Activated naive CD8-positive, alpha-beta T cell (primary cell): Measurements from ENCODE around the gene KIAA1671.

Source experiments
- H3K27ac Mint-ChIP-seq: one replicate; pipeline ENCODE4 v1.8.0; 2021; ENCODE audit warnings: mixed read lengths
- H3K27me3 Mint-ChIP-seq: one replicate; pipeline ENCODE4 v1.8.0; 2021; ENCODE audit warnings: mixed read lengths
- H3K36me3 Mint-ChIP-seq: one replicate; pipeline ENCODE4 v1.8.0; 2021; ENCODE audit warnings: mixed read lengths
- H3K4me1 Mint-ChIP-seq: one replicate; pipeline ENCODE4 v1.8.0; 2021; ENCODE audit warnings: low read depth, mixed read lengths
- H3K4me3 Mint-ChIP-seq: one replicate; pipeline ENCODE4 v1.8.0; 2021; ENCODE audit warnings: mild to moderate bottlenecking, mixed read lengths
- H3K9me3 Mint-ChIP-seq: one replicate; pipeline ENCODE4 v1.8.0; 2021; ENCODE audit warnings: low read depth, mixed read lengths

The KIAA1671 gene

GRCh38 chr22:25083056-25083806 is 130.7 kb downstream of the KIAA1671 start:
- Mint-ChIP-seq H3K4me1 (peaks cover 31% of the 10 kb centered on the region), H3K4me3 (no peak overlapping the region), H3K36me3 (no peaks in the 10 kb centered on the region), H3K27ac (no peak overlapping the region), H3K9me3 (no peaks in the 10 kb centered on the region), H3K27me3 (no peaks in the 10 kb centered on the region)

DNA sequence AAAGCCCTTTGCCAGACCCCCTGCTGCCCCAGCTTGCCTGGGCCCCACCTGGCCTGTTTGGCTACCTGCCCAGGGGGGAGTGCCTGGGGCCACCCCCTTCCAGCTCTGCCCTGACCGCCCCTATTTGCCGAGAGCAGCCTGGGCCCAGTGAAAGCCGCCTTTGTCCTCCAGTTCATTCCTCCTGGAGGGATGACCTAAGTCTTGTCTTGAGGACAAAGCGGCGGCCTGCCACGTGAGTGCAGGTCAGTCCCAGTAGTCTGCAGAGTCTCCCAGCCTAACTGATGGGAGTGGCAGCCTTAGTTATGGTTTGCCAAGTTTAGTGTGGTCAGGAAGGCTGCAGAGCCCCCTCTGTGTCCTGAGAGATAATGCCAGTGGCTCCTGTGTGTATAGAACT is 131.3 kb downstream of the KIAA1671 start:
- Mint-ChIP-seq H3K4me1 (peaks cover 28% of the 10 kb centered on the region), H3K36me3 (no peaks in the 10 kb centered on the region), H3K9me3 (no peaks in the 10 kb centered on the region), H3K27ac (no peak overlapping the region), H3K4me3 (no peak overlapping the region), H3K27me3 (no peaks in the 10 kb centered on the region)

DNA sequence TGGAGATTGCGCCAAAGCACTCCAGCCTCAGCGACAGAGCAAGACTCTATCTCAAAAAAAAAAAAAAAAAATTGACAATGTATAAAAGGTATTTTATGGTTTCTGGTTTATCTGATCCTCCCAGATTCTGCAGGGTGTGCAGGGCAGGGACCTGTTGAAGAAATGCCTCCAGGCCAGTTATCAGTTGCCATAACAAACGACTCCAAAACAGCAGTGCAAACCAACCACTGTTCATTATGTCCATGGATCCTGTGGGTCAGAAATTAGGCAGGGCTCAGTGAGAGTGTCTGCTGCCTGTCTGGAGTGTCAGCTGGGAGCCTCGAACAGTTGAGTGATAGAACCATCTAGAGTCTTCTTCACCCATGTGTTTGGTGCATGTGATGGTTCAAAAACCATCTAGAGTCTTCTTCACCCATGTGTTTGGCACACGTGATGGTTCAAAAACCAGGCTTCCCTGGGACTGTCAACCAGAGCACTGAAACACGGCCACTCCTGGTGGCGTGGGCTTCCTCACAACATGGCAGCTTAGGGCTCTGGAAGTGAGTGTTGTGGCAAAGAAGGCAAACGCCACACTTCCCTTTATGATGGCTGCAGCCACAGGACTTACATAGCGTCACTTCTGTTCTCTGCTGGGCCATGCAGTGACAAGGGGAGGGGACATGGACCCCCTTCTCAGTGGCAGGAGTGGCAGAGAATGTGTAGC is 132.0 kb downstream of the KIAA1671 start:
- H3K36me3 Mint-ChIP-seq = no peaks in the 10 kb centered on the region
- peaks cover 25% of the 10 kb centered on the region for H3K4me1 Mint-ChIP-seq
- no peak overlapping the region for H3K27ac Mint-ChIP-seq
- H3K27me3 Mint-ChIP-seq = no peaks in the 10 kb centered on the region
- H3K9me3 Mint-ChIP-seq = no peaks in the 10 kb centered on the region
- H3K4me3 Mint-ChIP-seq = no peak overlapping the region

DNA sequence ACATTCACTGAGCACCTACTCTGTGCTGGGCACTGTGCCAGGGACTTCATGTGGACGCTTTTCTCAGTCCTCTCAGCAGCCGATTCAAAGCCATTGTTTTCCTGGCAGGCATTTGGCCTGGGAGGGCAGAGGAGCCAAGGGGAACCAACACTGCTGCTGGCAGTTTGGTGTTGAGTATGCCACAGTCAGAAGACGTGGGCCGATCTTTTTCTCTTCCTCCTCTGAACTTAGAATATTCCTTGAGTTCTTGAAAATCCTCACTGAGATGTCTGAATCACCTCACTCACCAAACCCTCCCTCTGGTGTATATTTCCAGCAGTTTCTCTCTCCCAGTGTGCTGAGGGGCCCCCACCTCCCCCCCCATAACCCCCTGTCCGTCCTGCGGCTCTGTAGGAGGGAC is 132.6 kb downstream of the KIAA1671 start:
- Mint-ChIP-seq H3K27me3 (no peaks in the 10 kb centered on the region), H3K27ac (no peak overlapping the region)

GRCh38 chr22:25085930-25086901 is 133.7 kb downstream of the KIAA1671 start:
- Mint-ChIP-seq H3K4me3 (no peak overlapping the region), H3K27ac (peak overlapping the region; percentile 59), H3K4me1 (peaks cover 22% of the 10 kb centered on the region), H3K9me3 (no peaks in the 10 kb centered on the region), H3K27me3 (no peaks in the 10 kb centered on the region), H3K36me3 (no peaks in the 10 kb centered on the region)

More for the DNA sequence above, 132.6 kb downstream of the KIAA1671 start:
- peaks cover 22% of the 10 kb centered on the region for H3K4me1 Mint-ChIP-seq
- no peaks in the 10 kb centered on the region for H3K9me3 Mint-ChIP-seq
- no peak overlapping the region for H3K4me3 Mint-ChIP-seq
- H3K36me3 Mint-ChIP-seq = no peaks in the 10 kb centered on the region

GRCh38 chr22:25086902-25087282 is 134.4 kb downstream of the KIAA1671 start:
- Mint-ChIP-seq H3K9me3 (no peaks in the 10 kb centered on the region), H3K27ac (no peak overlapping the region), H3K4me3 (no peak overlapping the region), H3K36me3 (no peaks in the 10 kb centered on the region), H3K27me3 (no peaks in the 10 kb centered on the region), H3K4me1 (peaks cover 18% of the 10 kb centered on the region)

DNA sequence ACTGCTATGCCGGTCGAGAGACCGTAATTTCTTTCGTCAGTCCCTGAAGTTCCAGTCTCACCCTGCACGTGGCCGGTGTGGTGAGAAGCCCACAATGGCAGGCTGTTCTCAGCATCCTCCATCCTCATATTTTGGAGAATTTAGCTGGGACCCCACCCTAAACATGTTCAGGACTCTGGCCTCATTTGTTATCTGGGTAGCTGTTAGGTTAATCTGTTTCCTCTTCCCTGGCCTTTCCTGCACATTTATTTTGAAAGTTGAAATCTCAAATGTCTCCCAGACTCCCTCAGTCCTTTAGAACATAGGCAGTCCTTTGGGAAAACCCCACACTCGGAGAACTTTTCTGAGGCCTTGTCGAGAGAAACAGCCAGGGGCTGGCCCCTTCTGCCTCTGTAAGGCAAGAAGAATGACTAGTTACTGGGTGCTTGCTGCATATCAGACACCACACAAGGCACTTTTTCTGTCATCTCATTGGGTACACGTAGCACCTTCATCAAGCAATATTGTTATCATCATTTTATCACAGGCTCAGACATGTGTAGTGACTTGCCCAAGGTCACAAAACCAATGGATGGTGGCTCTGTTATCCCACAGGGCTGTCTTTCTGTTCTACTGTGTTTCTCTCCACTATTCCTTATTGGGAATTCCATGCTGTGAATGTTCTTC is 137.8 kb downstream of the KIAA1671 start:
- Mint-ChIP-seq H3K36me3 (no peaks in the 10 kb centered on the region), H3K27ac (no peak overlapping the region), H3K4me3 (no peak overlapping the region), H3K27me3 (no peaks in the 10 kb centered on the region), H3K4me1 (peaks cover 12% of the 10 kb centered on the region), H3K9me3 (no peaks in the 10 kb centered on the region)

GRCh38 chr22:25091458-25091857 is 138.9 kb downstream of the KIAA1671 start:
- no peak overlapping the region for H3K27ac Mint-ChIP-seq
- H3K27me3 Mint-ChIP-seq = no peaks in the 10 kb centered on the region
- peaks cover 2% of the 10 kb centered on the region for H3K4me1 Mint-ChIP-seq
- no peaks in the 10 kb centered on the region for H3K36me3 Mint-ChIP-seq
- no peak overlapping the region for H3K4me3 Mint-ChIP-seq
- no peaks in the 10 kb centered on the region for H3K9me3 Mint-ChIP-seq

DNA sequence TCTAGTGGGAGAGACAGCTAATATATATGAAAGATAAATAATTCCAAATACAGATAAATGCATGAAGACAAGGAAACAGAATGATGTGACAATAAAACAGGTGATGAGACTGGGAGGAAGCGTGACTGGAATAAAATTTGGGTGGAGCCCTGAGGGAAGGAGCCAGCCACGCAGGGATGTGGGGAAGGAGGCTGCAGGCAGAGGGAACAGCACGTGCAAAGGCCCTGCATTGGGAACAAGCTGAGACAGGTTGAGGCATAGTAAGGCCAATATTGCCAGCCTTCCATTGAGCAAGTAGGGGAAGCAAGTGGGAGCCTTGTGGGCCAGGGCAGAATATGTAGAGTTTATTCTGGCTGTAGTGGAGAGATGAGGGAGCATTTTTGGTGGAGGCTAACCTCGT is 139.6 kb downstream of the KIAA1671 start:
- Mint-ChIP-seq H3K9me3 (no peaks in the 10 kb centered on the region), H3K4me3 (no peak overlapping the region), H3K4me1 (peaks cover under 1% of the 10 kb centered on the region), H3K36me3 (no peaks in the 10 kb centered on the region), H3K27ac (peak overlapping the region; percentile 36), H3K27me3 (no peaks in the 10 kb centered on the region)

DNA sequence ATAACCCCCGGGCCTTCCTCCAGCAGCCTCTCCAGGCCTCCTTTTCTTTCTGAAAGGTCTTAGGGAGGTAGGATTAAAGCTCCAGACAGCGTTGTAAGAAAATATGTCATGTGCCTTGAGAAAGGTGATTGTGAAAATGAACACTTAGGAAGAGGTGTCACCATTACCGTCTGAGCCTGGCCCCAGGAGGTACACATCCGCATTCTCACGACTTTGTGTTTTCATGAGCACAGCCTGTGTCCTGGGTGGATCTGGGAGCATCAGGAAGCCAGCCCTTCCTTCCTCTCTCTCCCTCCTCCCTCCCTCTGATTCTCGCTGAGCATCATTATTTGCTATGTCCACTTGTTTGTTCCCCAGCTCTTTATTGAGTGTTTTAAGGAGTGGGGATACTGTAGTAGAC is 142.1 kb downstream of the KIAA1671 start:
- Mint-ChIP-seq H3K27ac (no peak overlapping the region), H3K9me3 (no peaks in the 10 kb centered on the region), H3K4me1 (no peaks in the 10 kb centered on the region), H3K4me3 (no peak overlapping the region), H3K27me3 (no peaks in the 10 kb centered on the region), H3K36me3 (no peaks in the 10 kb centered on the region)

DNA sequence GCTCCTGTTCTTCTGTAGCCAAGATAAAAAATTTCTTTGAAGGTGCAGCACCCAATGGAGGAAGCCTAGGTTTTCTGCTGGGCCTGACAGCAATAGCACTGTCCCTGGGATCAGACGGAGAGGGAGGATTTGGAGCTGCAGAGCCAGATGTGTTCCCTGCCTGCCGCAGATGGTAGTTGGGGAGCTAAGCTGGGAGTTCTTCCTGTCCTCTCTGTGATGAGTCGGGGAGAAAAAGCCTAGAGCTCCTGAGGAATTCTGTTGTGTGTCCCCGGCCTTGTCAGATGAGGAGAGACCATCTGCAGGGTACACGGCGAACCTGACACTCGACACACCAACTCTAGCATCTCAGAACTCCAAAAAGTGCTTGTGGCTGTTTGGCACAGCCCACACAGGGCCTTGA is 143.4 kb downstream of the KIAA1671 start:
- no peaks in the 10 kb centered on the region for H3K4me1 Mint-ChIP-seq
- no peak overlapping the region for H3K4me3 Mint-ChIP-seq
- H3K27me3 Mint-ChIP-seq = no peaks in the 10 kb centered on the region
- H3K36me3 Mint-ChIP-seq = no peaks in the 10 kb centered on the region
- H3K9me3 Mint-ChIP-seq = no peaks in the 10 kb centered on the region
- no peak overlapping the region for H3K27ac Mint-ChIP-seq

DNA sequence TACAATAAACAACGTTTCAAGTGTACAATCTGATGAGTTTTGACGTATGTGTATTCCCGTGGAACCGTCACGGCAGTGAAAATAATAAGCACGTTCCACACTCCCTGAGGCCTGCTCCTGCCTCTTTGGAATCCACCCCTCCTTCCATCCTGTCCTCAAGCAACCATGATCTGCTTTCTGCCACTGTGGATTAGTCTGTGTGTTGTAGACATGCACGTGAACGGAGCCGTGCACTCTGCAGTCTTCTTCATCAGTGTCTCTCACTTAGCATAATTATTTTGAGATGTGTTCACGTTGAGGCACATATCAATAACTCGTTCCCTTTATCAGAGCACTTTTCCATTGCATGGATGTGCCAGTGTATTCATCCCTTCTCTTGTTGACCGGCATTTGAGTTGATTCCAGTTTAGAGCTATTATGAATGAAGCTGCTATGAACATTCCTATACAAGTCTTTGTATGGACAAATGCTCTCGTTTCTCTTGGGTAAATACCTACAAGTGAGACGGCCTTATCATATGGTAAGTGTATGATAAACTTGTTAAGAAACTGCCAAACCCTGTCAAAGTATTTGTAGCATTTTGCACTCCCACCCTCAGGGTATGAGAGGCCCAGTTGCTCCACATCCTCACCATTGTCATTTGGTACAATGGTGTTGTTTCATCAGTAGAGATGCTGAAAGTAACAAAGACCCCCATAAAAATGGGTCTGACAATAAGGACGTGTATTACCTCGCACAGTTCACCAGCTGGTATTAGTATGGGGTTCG is 144.3 kb downstream of the KIAA1671 start:
- Mint-ChIP-seq H3K27ac (no peak overlapping the region), H3K4me3 (no peak overlapping the region), H3K9me3 (no peaks in the 10 kb centered on the region), H3K36me3 (no peaks in the 10 kb centered on the region), H3K4me1 (no peaks in the 10 kb centered on the region), H3K27me3 (no peaks in the 10 kb centered on the region)

GRCh38 chr22:25098445-25099081 is 146.0 kb downstream of the KIAA1671 start:
- Mint-ChIP-seq H3K27me3 (no peaks in the 10 kb centered on the region), H3K4me3 (no peak overlapping the region), H3K9me3 (no peaks in the 10 kb centered on the region), H3K4me1 (no peaks in the 10 kb centered on the region), H3K27ac (no peak overlapping the region), H3K36me3 (no peaks in the 10 kb centered on the region)

DNA sequence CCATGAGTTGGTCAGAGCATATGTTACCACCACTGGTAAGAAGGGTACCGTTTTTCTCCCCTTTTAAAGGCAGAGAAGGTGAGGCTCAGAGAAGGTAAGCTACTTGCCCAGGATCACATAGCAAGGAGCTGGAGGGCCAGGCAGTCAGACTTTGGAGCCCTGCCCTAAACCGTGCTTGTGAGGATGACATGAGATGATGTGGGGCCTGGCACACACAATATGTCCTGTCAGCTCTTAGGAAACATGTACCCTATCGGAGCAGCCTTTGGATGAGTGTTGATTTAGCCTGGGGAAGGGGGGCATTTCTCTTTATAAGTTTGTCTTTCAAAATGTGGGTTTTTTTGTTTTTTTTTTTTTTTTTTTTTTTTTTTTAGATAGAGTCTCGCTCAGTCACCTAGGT is 146.7 kb downstream of the KIAA1671 start:
- Mint-ChIP-seq H3K4me3 (no peak overlapping the region), H3K27ac (no peak overlapping the region), H3K27me3 (no peaks in the 10 kb centered on the region), H3K4me1 (no peaks in the 10 kb centered on the region), H3K9me3 (no peaks in the 10 kb centered on the region), H3K36me3 (no peaks in the 10 kb centered on the region)
